Epithelial cell of esophagus (primary cell): ENCODE results near the gene CD22.

ENCODE experiments used
- DNase-seq: peaks from one replicate; pipeline ENCODE4 v3.0.0; 2010; ENCODE audit warnings: low read depth
- H3K4me3 ChIP-seq: 2 replicates; pipeline ENCODE4 v1.5.1; 2011; ENCODE audit warnings: mild to moderate bottlenecking, low read length, control low read depth
- TF ChIP-seq, protein P1 (sequence below): IDR thresholded peaks from 2 replicates; pipeline ENCODE4 v1.5.1; 2011; ENCODE audit warnings: low read depth, mild to moderate bottlenecking, low read length, control low read depth, inconsistent platforms; ENCODE audit not compliant: insufficient read depth; ENCODE audit errors: missing control alignments

Gene CD22

GRCh38 chr19:35347930-35348298 lies 18.9 kb downstream of the CD22 start:
- no peak for DNase-seq

DNA sequence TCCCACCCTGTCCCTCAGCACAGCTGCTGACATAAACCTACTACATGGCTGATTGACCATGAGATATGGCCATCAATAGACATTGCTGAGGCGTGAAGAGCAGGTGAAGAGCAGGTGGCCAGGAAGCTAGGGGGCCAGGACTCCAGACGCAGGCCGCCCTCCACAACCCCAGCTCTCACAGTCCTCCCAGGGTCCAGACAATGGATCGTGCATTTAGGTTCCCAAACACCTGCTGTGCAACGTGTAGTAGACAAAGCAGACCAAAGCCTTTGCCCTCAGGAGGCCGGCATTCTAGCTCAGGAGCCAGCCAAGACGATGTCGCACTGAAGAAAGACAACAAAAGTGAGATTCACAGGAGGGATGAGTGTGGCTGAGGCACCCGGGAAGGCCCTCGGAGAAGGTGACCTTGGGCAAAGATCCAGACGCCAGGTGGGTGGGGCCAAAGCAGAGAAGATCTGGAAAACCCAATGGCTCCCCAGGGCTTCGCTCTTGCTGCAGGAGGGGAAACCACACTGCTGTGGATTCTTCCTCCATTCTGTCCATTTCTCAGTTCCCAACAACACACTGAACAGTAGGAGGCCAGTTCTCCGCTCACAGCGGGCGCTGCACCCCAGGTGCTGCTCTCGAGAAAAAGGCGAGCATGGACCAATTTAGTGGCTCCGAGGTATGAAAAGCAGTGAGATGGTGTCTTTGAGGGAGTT lies 20.1 kb downstream of the CD22 start:
- DNase-seq = no peak
- no peak overlapping the region for H3K4me3 ChIP-seq
- TF ChIP-seq, protein P1, sequence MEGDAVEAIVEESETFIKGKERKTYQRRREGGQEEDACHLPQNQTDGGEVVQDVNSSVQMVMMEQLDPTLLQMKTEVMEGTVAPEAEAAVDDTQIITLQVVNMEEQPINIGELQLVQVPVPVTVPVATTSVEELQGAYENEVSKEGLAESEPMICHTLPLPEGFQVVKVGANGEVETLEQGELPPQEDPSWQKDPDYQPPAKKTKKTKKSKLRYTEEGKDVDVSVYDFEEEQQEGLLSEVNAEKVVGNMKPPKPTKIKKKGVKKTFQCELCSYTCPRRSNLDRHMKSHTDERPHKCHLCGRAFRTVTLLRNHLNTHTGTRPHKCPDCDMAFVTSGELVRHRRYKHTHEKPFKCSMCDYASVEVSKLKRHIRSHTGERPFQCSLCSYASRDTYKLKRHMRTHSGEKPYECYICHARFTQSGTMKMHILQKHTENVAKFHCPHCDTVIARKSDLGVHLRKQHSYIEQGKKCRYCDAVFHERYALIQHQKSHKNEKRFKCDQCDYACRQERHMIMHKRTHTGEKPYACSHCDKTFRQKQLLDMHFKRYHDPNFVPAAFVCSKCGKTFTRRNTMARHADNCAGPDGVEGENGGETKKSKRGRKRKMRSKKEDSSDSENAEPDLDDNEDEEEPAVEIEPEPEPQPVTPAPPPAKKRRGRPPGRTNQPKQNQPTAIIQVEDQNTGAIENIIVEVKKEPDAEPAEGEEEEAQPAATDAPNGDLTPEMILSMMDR = no peak

More at GRCh38 chr19:35347930-35348298, 18.9 kb downstream of the CD22 start:
- TF ChIP-seq, protein P1 = no peak
- H3K4me3 ChIP-seq = no peak overlapping the region

DNA sequence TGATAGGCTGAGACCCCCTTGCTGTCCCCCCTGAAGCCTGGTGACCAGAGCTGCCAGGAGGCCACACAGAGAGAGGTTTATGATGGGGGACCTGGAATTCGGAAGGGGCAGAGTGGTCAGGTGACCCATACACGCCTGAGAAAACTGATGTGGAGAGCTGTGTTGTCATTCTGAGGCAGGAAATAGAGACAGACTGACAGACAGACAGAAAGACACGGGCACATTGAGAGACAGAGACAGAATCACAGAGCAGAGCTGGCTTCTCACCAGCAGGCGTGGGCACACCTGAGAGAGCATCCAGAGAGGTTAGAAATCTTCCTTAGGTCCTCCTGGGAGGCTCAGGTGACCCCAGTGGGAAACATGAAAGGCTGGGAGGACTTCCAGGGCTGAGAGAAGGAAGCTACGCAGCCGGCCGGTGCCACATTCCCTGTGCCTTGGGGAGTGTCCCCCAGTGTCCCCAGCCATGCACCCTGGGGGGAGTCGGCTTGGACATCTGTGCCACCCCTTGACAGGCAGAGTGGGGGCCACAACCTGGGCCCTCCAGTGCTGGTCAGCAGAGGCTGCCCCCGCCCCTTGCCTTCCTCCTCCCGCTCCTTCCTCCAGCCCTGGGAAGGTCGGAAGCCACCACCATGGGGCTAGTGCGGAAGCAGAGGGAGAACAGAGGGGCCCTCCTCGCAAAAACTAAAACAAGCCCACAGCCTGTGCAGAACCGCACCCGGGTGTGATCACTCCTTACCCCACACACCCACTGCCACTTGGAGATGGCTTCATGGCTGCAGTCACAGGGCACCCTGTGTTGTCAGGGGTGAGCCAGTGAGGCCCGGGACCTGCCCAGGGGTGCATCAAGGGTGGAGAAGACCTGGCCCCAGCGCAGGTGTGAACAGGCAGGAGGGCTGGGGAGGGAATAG lies 20.9 kb downstream of the CD22 start:
- TF ChIP-seq, protein P1 = no peak
- DNase-seq = no peak
- H3K4me3 ChIP-seq = no peak overlapping the region

- no peak overlapping the region for H3K4me3 ChIP-seq
- DNase-seq = no peak
- TF ChIP-seq, protein P1 = no peak
These were observed 21.6 kb downstream of the CD22 start for GRCh38 chr19:35350591-35350990.

DNA sequence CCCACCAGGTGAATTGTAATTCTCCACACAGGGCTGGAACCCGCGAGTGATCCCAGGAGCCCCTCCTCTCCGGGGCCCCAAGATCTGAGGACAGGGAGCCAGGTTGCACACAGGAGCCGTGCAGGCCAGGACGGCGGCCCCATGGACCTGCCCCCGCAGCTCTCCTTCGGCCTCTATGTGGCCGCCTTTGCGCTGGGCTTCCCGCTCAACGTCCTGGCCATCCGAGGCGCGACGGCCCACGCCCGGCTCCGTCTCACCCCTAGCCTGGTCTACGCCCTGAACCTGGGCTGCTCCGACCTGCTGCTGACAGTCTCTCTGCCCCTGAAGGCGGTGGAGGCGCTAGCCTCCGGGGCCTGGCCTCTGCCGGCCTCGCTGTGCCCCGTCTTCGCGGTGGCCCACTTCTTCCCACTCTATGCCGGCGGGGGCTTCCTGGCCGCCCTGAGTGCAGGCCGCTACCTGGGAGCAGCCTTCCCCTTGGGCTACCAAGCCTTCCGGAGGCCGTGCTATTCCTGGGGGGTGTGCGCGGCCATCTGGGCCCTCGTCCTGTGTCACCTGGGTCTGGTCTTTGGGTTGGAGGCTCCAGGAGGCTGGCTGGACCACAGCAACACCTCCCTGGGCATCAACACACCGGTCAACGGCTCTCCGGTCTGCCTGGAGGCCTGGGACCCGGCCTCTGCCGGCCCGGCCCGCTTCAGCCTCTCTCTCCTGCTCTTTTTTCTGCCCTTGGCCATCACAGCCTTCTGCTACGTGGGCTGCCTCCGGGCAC lies 22.6 kb downstream of the CD22 start:
- DNase-seq = no peak
- TF ChIP-seq, protein P1 = no peak
- no peak overlapping the region for H3K4me3 ChIP-seq

GRCh38 chr19:35352177-35352447 lies 23.1 kb downstream of the CD22 start:
- TF ChIP-seq, protein P1 = no peak
- H3K4me3 ChIP-seq = no peak overlapping the region
- no peak for DNase-seq
